ENCODE measurements around the gene PDE4D.
"Not testable (repeated sequence)": the region's sequence is repeated elsewhere in the genome, so short reads cannot be mapped to it uniquely, and the experiment has no call there.

PDE4D gene

DNA sequence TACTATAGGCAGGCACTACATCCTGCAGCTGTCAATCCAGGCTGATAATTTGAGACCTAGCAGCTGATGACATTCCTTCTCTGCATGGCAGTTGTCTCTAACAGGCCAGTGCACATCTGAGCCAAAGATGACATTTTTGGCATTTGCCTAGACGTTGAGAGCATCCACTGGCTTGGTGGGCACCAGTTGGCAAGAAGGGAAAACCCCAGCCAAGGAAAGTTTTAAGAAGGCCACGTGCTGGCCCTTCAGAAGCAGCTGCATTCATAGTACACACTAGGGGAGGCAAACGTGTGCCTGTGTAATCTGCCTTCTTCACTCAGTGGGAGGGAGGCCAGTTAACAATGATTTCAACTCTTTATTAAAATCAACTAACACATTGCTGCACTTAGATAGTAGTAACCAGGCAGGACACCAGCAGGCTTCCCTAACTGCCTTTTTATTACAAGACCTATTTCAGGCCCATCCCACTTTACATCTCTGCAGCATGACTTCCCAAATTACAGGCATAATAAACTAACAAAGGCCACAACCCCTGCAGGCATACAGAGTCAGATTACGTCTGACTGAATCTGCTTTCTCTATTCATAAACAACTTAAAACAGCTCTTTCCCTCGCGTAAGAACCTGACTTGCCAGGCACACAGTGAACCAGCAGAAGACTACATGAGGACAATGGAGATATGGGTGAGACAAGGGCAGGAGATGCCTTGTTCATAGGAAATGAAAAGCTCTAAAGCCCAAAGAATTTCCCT is 576.3 kb downstream of the PDE4D start:
- DNase-seq = no peak

DNA sequence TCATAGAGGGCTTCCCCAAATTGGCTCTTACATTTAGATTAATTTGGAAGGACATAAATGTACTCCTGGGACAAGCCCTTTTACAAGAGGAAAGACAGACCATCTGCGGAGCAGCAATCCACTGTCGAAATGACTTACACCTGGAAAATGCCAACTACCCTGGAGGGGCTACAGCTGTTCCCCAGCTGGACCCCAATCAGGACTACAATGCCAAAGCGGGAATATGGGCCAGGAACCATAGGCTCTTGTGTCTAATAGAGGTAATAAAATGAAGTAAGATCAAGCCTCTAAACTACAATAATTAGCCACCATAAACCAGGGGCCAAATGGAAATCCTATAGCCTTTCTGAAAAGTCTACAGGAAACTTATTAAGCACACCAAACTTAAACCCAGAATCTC is 581.3 kb downstream of the PDE4D start:
- no peak for DNase-seq

DNA sequence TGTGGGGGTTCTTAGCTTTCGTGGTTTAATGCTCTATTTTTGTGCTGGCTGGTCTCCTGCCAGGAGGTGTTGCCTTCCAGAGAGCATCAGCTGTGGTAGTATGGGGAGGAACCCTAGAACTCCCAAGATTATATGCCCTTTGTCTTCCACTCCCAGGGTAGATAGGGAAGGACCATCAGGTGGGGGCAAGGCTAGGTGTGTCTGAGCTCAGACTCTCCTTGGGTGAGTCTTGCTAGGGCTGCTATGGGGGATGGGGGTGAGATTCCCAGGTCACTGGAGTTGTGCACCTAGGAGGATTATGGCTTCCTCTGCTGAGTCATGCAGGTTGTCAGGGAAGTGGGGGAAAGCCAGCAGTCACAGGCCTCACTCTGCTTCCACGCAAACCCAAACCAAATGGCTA is 584.8 kb downstream of the PDE4D start:
- DNase-seq = not testable (repeated sequence)

DNA sequence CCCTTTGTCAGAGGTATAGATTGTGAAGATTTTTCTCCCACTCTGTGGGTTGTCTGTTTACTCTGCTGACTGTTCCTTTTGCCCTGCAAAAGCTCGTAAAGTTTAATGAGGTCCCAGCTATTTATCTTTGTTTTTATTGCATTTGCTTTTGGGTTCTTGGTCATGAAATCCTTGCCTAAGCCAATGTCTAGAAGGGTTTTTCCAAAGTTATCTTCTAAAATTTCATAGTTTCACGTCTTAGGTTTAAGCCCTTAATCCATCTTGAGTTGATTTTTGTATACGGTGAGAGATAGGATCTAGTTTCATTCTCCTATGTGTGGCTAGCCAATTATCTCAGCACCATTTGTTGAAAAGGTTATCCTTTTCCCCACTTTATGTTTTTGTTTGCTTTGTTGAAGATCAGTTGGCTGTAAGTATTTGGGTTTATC is 590.2 kb downstream of the PDE4D start:
- DNase-seq = not testable (repeated sequence)

DNA sequence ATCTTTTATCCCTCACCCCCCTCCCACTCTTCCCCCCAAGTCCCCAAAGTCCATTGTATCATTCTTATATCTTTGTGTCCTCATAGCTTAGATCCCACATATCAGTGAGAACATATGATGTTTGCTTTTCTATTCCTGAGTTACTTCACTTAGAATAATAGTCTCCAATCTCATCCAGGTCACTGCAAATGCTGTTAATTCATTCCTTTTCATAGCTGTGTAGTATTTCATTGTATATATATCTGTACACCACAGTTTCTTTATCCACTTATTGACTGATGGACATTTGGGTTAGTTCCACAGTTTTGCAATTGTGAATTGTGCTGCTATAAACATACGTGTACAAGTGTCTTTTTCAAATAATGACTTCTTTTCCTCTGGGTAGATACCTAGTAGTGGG is 591.0 kb downstream of the PDE4D start:
- DNase-seq = not testable (repeated sequence)

DNA sequence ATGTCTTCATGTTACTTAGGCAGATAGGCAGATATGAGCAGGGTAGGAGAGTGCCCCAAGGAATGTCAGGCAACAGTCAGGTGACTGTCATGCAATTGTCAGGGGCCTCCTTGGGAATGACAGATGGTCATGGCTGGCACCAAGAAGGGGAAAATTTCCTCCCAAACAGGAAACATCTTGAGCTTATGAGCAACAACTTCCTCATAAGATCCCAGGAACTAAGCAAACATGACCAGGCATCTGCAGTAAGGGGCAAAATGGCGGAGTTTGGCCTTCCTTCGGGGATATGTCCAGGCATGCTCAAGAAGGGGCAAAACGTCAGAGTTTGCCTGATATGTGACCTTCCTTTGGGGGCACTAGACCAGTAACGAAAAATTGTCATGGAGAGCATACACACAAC is 591.8 kb downstream of the PDE4D start:
- DNase-seq = no peak

DNA sequence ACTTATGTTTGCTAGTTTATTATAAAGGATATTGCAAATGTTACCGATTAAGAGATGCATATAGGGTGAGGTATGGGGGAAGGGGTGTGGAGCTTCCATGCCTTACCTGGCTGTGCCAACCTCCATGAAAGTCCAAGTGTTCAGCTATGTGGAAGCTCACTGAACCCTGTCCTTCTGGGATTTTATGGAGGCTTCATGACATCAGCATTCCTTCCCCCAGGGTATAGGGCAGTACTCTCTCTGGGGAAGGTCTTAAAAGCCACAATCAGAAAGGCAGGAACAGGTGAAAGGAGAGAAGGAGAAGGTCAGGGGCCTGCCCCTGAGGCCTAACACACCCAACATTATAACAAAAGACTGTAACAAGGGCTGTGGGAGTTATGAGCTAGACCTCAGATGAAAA is 592.6 kb downstream of the PDE4D start:
- no peak for DNase-seq

DNA sequence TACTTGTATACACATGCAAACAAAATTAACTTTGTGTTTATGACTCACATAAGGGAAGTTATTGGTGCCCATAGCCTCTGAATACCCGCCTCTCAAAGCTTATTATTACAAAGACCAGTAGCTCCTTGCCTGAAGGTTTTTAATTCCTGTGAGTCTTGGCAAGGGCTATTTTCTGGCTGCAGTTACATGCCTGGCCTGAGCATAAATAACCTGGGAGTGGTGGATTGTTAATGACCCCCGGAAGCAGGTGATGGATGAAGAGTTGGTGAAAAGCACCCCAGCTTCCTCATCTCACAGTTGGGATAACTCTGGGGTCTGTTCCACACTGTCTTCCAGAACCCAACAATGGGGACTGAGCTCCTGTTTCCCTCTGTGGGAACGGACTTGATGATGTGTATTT is 594.5 kb downstream of the PDE4D start:
- no peak for DNase-seq

DNA sequence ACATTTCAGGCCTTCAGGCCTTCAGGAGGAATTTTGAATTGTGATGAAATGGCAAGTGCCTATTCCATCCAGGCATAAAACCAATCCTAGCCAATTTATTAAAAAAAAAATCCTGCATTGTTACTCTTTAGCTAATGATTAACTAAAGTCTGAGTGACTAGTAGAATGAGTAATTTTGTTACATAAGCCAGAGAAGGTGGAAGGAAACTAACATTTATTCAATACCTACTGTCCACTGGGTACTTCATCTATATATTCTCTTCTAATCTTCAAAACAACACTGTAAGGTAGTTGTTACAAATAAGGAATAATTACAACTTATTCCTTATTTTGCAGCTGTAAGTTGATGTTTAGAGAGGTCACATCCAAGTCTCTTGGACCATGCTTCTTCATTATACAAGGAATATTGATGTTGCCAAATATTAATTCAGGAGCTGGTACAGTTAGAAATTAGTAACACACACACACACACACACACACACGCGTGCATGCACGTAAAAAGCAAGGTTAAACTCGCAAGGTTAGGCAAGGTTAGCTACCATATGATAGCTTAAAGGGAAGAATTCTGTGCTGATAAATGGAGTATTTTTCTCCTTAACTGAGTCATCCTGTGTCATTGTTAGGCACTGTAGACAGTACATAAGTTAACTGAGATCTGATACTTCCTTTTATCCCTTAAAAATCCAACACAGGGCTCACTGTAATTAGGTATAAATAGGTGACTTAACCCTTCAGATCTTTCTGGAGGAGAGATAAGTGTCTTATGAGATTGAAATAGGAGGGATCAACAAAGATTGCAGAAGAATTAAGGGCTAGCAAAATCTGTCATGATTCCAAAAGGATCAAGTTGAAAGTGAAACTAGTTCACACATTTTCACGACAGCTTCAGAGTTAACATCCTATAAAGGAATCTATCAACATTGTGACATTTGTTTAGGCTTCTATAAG is 596.9 kb downstream of the PDE4D start:
- DNase-seq = no peak

DNA sequence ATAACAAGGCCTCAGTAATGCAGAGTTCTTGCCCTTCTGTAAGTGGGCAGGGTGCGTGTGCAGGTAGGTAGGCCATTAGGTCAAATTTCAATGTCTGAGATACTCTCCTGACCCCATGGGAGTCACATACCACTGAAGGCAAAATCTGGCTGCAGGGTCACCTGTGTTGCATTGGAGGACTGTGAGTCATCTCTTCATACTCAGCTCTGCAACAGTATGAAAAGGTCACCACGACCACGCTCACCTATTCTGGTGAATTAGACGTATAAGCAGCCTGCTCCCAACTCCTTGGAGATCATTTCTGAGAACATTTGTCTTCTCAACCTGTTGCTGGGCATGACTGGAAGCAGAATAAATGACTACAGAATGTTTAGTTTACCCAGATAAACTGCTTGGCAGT is 599.8 kb downstream of the PDE4D start:
- no peak for DNase-seq

DNA sequence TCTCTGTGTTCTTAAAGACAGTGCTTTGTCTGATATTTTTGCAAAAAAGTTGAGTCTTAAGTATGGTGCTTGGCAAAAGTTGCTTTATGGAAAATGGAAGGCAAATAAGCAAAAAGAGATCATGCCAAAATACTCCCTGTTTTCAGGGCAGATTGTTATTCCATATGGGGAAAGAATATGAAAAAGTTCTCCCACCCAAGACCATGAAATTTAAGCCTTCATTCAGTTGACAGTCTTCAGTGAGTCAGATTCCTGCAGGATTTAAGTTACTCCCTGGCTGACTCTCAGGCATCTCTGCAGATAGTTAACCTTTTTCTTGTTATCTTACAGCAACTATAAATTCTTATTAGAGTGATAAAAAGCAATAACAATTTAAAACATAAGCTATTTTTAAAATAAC is 601.6 kb downstream of the PDE4D start:
- DNase-seq = no peak

DNA sequence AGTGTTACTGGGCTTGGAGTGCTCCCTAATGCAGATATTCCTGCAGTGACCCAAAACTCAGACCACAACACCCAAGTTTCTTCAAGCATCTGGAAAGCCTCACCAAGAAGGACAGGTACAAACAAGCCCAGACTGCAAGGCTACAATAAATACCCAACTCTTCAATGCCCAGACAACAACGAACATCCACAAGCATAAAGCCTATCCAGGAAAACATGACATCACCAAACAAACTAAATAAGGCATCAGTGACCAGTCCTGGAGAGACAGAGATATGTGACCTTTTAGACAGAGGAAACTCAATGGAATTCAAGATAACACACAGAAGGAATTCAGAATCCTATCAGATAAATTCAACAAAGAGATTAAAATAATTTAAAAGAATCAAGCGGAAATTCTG is 605.6 kb downstream of the PDE4D start:
- no peak for DNase-seq

DNA sequence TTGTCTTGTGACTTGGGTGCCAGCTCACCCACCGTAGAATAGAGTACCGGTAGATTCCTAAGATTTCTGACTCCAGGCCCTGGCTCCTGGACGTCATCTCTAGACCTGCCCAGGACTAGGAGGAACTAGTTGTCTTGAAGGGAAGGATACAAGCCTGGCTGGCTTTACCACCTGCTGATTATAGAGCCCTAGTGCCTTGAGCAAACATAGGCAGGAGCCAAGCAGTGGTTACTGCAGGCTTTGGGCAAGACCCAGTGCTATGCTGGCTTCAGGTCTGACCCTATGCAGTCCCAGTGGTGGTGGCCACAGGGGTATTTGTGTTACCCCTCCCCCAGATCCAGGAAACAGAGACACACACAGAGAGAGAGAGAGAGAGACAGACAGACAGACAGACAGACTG is 606.2 kb downstream of the PDE4D start:
- DNase-seq = no peak

DNA sequence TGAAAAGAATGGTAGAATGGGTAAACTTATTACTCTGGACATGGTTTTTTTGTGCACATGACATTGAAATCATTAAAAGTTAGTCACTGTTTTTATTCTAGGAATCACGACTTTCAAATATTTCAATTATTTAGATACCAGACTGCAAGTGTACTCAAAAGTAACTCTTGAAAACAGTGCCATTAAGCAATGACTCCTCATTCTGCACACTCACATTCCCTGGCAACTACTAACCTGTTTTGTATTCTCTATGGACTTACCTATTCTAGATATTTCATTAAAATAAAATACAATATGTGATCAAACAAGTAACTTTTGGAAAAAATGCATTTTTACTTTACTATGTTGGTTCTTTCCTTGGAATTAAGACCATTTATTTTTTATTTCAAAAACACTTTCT is 607.0 kb downstream of the PDE4D start:
- DNase-seq = no peak

DNA sequence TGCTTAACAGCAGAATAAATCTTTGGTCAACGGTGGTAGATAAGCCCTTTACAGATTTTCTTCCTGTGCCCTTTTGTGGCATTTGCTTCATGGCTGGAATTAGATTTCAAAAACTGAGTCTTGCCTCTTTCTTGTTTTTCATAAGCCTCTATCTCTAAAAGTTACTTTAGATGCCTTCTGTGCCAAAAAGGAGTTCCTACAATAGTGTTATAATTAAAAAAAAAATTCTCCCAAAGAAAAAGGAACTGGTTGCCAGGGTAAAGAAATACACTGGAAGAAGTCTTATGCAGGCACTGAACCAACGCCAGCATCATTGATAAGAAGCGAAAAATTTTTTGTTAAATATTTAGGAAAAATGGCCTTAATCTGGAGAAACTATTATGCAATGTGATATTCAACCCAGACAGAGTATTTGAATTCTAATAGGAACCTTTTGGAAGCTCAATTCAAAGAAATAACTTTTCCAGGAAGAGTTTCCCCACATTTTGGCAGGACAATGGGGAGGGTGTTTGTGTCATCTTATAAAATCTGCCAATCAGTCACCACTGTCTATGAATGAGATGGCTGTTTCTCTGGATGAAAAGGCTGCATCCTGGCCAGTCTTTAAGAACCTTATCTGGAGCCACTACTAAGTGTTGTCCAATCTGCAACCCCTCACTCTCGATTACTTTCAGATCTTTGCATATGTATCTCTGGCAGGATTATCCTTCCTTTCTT is 608.1 kb downstream of the PDE4D start:
- no peak for DNase-seq

DNA sequence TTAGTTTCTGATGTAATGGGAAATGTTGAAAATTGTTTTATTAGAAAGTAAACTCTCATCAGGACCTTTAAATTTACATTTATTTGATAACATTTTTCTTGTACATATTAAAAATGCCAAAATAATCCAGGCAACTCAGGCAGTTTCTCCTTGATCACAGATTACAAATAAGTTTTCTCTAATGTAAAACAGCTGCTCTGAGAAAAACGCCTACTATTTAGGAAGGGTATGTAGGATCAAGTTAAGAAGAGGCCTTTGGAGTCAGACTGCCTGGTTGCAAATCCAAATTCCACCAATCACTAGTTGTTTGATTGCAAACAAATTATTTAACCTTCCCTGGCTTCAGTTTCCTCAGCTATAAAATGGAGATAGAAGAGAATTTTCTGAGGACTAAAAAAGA is 610.8 kb downstream of the PDE4D start:
- no peak for DNase-seq

DNA sequence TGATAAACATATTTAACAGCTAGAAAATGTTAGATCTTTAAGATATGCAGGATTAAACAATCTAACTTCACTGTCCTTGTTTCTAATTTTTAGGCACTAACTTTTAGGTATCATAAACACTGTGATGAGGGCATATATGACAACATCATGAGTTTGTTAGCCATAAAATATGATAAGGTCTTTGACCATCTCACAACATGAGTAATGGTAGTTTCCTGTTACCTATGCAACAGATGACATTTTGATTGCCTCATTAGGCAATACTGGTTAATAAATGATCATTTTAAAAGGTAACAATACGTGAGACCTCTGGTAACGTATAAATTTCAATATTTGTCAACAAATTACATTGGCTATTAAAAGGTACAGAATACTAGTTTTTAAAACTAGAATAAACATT is 613.5 kb downstream of the PDE4D start:
- no peak for DNase-seq

DNA sequence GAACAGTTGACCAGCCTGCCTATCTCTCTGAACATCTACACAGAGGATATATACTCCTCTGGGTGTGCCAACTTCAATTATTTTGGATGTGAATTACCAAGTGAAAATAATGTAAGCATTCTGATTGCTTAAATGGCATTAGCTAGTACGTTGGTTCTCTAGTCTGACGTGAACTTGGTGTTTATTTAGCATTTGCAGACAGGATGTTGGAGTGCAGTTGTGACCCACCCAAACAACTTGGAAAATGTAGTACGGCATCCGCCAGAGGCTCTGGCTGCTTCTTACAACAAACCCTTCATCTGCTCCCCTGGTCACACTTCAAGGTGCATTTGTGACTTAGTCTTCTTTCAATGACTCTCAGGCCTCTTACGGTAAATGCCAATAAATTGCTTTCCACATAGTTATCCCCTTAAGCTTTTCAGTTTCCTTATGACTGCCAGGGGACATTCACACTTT is 616.6 kb downstream of the PDE4D start:
- no peak for DNase-seq

DNA sequence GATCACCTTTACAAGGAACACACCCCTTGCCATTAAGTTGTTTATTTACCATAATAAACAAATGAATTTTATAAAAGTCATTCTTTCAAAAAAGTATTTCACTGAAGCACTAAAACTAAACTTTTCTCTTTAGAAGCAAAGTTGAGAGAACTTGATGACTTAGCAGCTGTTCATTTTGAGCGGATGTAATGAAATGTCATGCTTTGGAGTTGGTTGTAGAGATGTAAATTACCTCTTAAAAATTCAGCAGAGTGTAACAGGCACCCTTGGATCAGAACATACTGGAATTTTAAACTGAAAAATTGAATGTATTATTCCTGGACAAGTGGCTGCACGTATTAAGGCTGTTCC is 617.2 kb downstream of the PDE4D start:
- DNase-seq = no peak

DNA sequence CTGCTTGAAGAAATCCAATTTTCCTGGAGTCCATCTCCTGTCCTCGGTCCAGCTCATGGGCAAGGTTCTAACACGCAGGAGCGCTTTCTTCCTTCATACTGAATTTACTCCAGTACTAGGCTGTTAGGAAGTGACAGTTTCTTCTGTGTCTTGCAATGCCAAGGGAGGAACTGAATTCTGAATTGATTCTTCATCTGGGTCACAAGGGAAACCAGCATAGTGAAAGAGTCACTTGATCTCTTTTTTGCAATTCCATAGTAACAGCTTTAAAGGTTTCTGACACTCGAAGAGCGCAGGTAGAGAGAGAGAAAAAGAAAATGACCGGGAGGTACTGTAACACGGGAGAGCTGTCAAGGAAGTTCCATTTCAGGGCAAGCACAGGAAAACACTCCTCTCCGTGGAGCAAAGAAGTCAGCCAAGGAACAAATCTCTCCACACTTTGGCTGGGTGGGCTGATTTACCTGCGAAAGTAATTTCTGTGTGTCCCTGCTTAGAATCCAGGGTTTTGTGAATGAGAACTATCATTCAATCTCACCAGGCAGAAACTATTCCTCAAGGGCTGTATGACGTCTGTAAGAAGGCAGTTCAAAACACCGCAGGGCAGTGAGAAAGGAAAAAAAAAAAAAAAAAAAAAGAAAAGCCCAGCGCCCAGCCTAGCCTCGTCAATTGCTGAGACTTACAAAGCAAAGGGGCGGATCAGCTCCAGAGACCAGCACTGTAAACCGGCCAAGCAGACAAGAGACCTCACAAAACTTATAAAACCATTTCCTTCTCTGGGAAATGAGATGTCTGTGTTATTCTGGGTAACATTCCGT is 617.8 kb downstream of the PDE4D start:
- DNase-seq = no peak

DNA sequence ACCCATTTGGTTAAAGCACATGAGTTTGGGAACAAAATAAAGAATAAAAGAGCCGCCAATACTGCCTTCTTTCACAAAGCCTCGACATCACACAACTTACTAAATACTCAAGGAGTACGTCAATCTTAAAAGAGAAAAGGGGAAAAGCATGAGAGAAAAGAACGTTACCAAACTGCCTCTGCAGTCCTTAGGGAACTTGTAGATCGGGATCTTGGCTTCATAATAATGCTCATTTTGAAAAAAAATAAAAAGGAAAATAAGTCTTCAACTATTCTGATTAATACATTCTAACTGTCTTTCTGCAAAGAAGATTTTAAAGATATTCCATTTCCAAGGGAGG is 618.4 kb downstream of the PDE4D start:
- DNase-seq = no peak

DNA sequence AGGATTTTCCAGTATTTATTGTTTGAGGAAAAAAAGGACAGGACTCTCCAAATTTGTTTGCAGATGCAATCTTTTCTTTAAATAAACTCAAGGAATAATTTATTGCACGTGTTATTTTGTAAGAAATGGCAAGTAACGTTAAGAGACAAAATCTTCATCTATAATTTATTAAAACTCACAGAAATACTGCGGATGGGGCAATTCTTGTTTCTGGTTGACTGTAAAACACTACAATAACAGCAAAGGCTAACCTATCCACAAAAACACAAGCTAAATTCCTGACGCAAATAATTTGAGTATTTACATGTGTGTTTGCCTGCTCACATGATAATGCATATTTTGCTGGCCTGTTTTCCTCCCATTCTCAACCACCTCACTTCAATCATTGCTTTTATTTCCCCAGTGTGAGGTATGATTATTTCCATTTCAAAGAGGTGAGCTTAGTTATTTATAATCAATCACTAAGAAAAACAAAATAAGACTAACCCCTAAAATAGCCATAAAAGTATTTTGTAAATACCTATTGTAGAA is 619.4 kb downstream of the PDE4D start:
- DNase-seq = no peak
